ENCODE data around the gene UBE2O. TPM values are rescaled to one million over a fixed set of nuclear protein-coding genes. Genes with fewer than 3 reads are reported as not detected.

The UBE2O gene
- total RNA-seq, 5 donors from 2014 or later (not counting 1 experiment from before 2014, with no cell fraction given) = 33.9 to 57.8 (median 47.5) TPM

- DNase-seq = no peak
- Mint-ChIP-seq H3K4me1 (peaks cover 19 to 22% (median 21%) of the 10 kb centered on the region in 3 donors), H3K27ac (no peak overlapping the region), H3K9me3 (no peaks in the 10 kb centered on the region), H3K4me3 (no peak overlapping the region), H3K36me3 (peaks cover 8% of the 10 kb centered on the region), H3K27me3 (no peaks in the 10 kb centered on the region)
- no peak overlapping the region for H3K4me3 ChIP-seq (ENCODE audit: control insufficient read depth in 1 of 2, extremely low read depth in 1 of 2, low read length in 1 of 2)
- peaks cover 0 to 3% of the 10 kb centered on the region in 2 experiments for H3K4me1 ChIP-seq (ENCODE audit: control insufficient read depth in 1 of 2, extremely low read depth in 1 of 2, insufficient read depth in 2 of 2, low read length in 2 of 2)
- H3K9me3 ChIP-seq = no peaks in the 10 kb centered on the region
- POLR2A ChIA-PET = no interaction called here
- no peaks in the 10 kb centered on the region for H3K27me3 ChIP-seq (replicated peaks in 1 of 2; ENCODE audit: control insufficient read depth in 2 of 2, extremely low read depth in 1 of 2, insufficient read depth in 2 of 2, low read length in 1 of 2)
- WGBS (ENCODE audit: insufficient coverage) = 100% methylated on average over 2 of the region's 4 CpGs
- H3K27ac ChIP-seq (ENCODE audit: low read length) = no peak overlapping the region
- H3K36me3 ChIP-seq (ENCODE audit: control insufficient read depth in 2 of 2, extremely low read depth in 1 of 2, insufficient read depth in 1 of 2, low read length in 1 of 2) = peaks cover 7 to 17% of the 10 kb centered on the region in 2 donors
- ATAC-seq (replicated peaks in 1 of 4) = no peak
- CTCF ChIA-PET = interaction anchor here in 1 of 2 donors (1.1 kb wide), 1 partner anchor 8 kb away, joined by 3 read pairs; no protein-coding TSS in a partner anchor
Observed at GRCh38 chr17:76416899-76417298, 36.1 kb downstream of the UBE2O start.

GRCh38 chr17:76416457-76416856 lies 36.5 kb downstream of the UBE2O start:
- Histone ChIP-seq H3K27me3 (replicated peaks in 1 of 2; ENCODE audit: control insufficient read depth in 2 of 2, extremely low read depth in 1 of 2, insufficient read depth in 2 of 2, low read length in 1 of 2) (no peaks in the 10 kb centered on the region), H3K36me3 (ENCODE audit: control insufficient read depth in 2 of 2, extremely low read depth in 1 of 2, insufficient read depth in 1 of 2, low read length in 1 of 2) (peaks cover 5 to 17% of the 10 kb centered on the region in 2 donors), H3K4me3 (ENCODE audit: control insufficient read depth in 1 of 2, extremely low read depth in 1 of 2, low read length in 1 of 2) (no peak overlapping the region), H3K4me1 (ENCODE audit: control insufficient read depth in 1 of 2, extremely low read depth in 1 of 2, insufficient read depth in 2 of 2, low read length in 2 of 2) (peaks cover 0 to 3% of the 10 kb centered on the region in 2 experiments), H3K9me3 (no peaks in the 10 kb centered on the region), H3K27ac (ENCODE audit: low read length) (no peak overlapping the region)
- Mint-ChIP-seq H3K4me3 (no peak overlapping the region), H3K36me3 (peaks cover 8% of the 10 kb centered on the region), H3K9me3 (no peaks in the 10 kb centered on the region), H3K27me3 (no peaks in the 10 kb centered on the region), H3K27ac (no peak overlapping the region), H3K4me1 (peaks cover 19 to 22% (median 21%) of the 10 kb centered on the region in 3 donors)
- DNase-seq = no peak
- ChIA-PET POLR2A (no interaction called here), CTCF (no interaction called here)
- ATAC-seq (replicated peaks in 1 of 4) = no peak
- WGBS (ENCODE audit: insufficient coverage) = 95% methylated on average over 3 of the region's 6 CpGs

GRCh38 chr17:76415786-76416185 lies 37.2 kb downstream of the UBE2O start:
- H3K9me3 ChIP-seq = no peaks in the 10 kb centered on the region
- no peaks in the 10 kb centered on the region for H3K27me3 ChIP-seq (replicated peaks in 1 of 2; ENCODE audit: control insufficient read depth in 2 of 2, extremely low read depth in 1 of 2, insufficient read depth in 2 of 2, low read length in 1 of 2)
- peaks cover 0 to 3% of the 10 kb centered on the region in 2 experiments for H3K4me1 ChIP-seq (ENCODE audit: control insufficient read depth in 1 of 2, extremely low read depth in 1 of 2, insufficient read depth in 2 of 2, low read length in 2 of 2)
- WGBS (ENCODE audit: insufficient coverage) = no CpG with 5 or more reads among the region's 15 CpGs
- no peak for ATAC-seq (replicated peaks in 1 of 4)
- H3K27ac ChIP-seq (ENCODE audit: low read length) = no peak overlapping the region
- H3K4me3 Mint-ChIP-seq = no peak overlapping the region
- POLR2A ChIA-PET = no interaction called here
- H3K4me3 ChIP-seq (ENCODE audit: control insufficient read depth in 1 of 2, extremely low read depth in 1 of 2, low read length in 1 of 2) = no peak overlapping the region
- H3K36me3 Mint-ChIP-seq = peaks cover 8% of the 10 kb centered on the region
- peaks cover 18 to 21% (median 20%) of the 10 kb centered on the region in 3 donors for H3K4me1 Mint-ChIP-seq
- peaks cover 7 to 17% of the 10 kb centered on the region in 2 donors for H3K36me3 ChIP-seq (ENCODE audit: control insufficient read depth in 2 of 2, extremely low read depth in 1 of 2, insufficient read depth in 1 of 2, low read length in 1 of 2)
- DNase-seq = no peak
- H3K9me3 Mint-ChIP-seq = no peaks in the 10 kb centered on the region
- no peaks in the 10 kb centered on the region for H3K27me3 Mint-ChIP-seq
- CTCF ChIA-PET = interaction anchor here in 1 of 2 donors (0.6 kb wide), 1 partner anchor 39 kb away, joined by 4 read pairs; no protein-coding TSS in a partner anchor
- no peak overlapping the region for H3K27ac Mint-ChIP-seq

GRCh38 chr17:76414334-76415295 lies 38.3 kb downstream of the UBE2O start:
- WGBS (ENCODE audit: insufficient coverage) = 90% methylated on average over 15 of the region's 21 CpGs
- DNase-seq = no peak
- Mint-ChIP-seq H3K9me3 (no peaks in the 10 kb centered on the region), H3K27ac (no peak overlapping the region), H3K4me1 (peaks cover 9 to 18% (median 11%) of the 10 kb centered on the region in 3 donors), H3K36me3 (peaks cover 8% of the 10 kb centered on the region), H3K27me3 (no peaks in the 10 kb centered on the region), H3K4me3 (no peak overlapping the region)
- CTCF ChIA-PET = interaction anchor here in 1 of 2 donors (0.6 kb wide), 1 partner anchor 38 kb away, joined by 4 read pairs; no protein-coding TSS in a partner anchor
- ATAC-seq (replicated peaks in 1 of 4) = no peak
- no peaks in the 10 kb centered on the region for H3K9me3 ChIP-seq
- H3K36me3 ChIP-seq (ENCODE audit: control insufficient read depth in 2 of 2, extremely low read depth in 1 of 2, insufficient read depth in 1 of 2, low read length in 1 of 2) = peaks cover 7 to 20% of the 10 kb centered on the region in 2 donors
- H3K4me3 ChIP-seq (ENCODE audit: control insufficient read depth in 1 of 2, extremely low read depth in 1 of 2, low read length in 1 of 2) = no peak overlapping the region
- H3K4me1 ChIP-seq (ENCODE audit: control insufficient read depth in 1 of 2, extremely low read depth in 1 of 2, insufficient read depth in 2 of 2, low read length in 2 of 2) = no peaks in the 10 kb centered on the region
- no peaks in the 10 kb centered on the region for H3K27me3 ChIP-seq (replicated peaks in 1 of 2; ENCODE audit: control insufficient read depth in 2 of 2, extremely low read depth in 1 of 2, insufficient read depth in 2 of 2, low read length in 1 of 2)
- POLR2A ChIA-PET = no interaction called here
- H3K27ac ChIP-seq (ENCODE audit: low read length) = no peak overlapping the region

GRCh38 chr17:76411247-76411646 lies 41.7 kb downstream of the UBE2O start:
- Histone ChIP-seq H3K27ac (ENCODE audit: low read length) (no peak overlapping the region), H3K9me3 (no peaks in the 10 kb centered on the region), H3K36me3 (ENCODE audit: control insufficient read depth in 2 of 2, extremely low read depth in 1 of 2, insufficient read depth in 1 of 2, low read length in 1 of 2) (peaks cover 5 to 11% of the 10 kb centered on the region in 2 donors), H3K4me3 (ENCODE audit: control insufficient read depth in 1 of 2, extremely low read depth in 1 of 2, low read length in 1 of 2) (no peak overlapping the region), H3K27me3 (replicated peaks in 1 of 2; ENCODE audit: control insufficient read depth in 2 of 2, extremely low read depth in 1 of 2, insufficient read depth in 2 of 2, low read length in 1 of 2) (no peaks in the 10 kb centered on the region), H3K4me1 (ENCODE audit: control insufficient read depth in 1 of 2, extremely low read depth in 1 of 2, insufficient read depth in 2 of 2, low read length in 2 of 2) (peaks cover 0 to 7% of the 10 kb centered on the region in 2 experiments)
- peaks cover 6 to 22% (median 17%) of the 10 kb centered on the region in 3 donors for H3K4me1 Mint-ChIP-seq
- POLR2A ChIA-PET = interaction anchor here in 1 of 2 donors (0.6 kb wide), 1 partner anchor 18 kb away, joined by 4 read pairs; no protein-coding TSS in a partner anchor
- H3K27me3 Mint-ChIP-seq = no peaks in the 10 kb centered on the region
- CTCF ChIA-PET = interaction anchor here (0.6 to 0.9 kb wide), 3 partner anchors 9 to 344 kb away, joined by 3 to 5 read pairs (median 3); no protein-coding TSS in a partner anchor
- no peak for DNase-seq
- ATAC-seq (replicated peaks in 1 of 4) = no peak
- H3K27ac Mint-ChIP-seq = no peak overlapping the region
- 94% methylated on average over 3 of the region's 5 CpGs for WGBS (ENCODE audit: insufficient coverage)
- H3K36me3 Mint-ChIP-seq = no peaks in the 10 kb centered on the region
- no peak overlapping the region for H3K4me3 Mint-ChIP-seq
- no peaks in the 10 kb centered on the region for H3K9me3 Mint-ChIP-seq

GRCh38 chr17:76410328-76410965 lies 42.5 kb downstream of the UBE2O start:
- Histone ChIP-seq H3K27ac (ENCODE audit: low read length) (no peak overlapping the region), H3K36me3 (ENCODE audit: control insufficient read depth in 2 of 2, extremely low read depth in 1 of 2, insufficient read depth in 1 of 2, low read length in 1 of 2) (peaks cover 7 to 12% of the 10 kb centered on the region in 2 donors), H3K27me3 (replicated peaks in 1 of 2; ENCODE audit: control insufficient read depth in 2 of 2, extremely low read depth in 1 of 2, insufficient read depth in 2 of 2, low read length in 1 of 2) (no peaks in the 10 kb centered on the region), H3K4me3 (ENCODE audit: control insufficient read depth in 1 of 2, extremely low read depth in 1 of 2, low read length in 1 of 2) (no peak overlapping the region), H3K4me1 (ENCODE audit: control insufficient read depth in 1 of 2, extremely low read depth in 1 of 2, insufficient read depth in 2 of 2, low read length in 2 of 2) (peaks cover 0 to 7% of the 10 kb centered on the region in 2 experiments), H3K9me3 (no peaks in the 10 kb centered on the region)
- ChIA-PET CTCF (interaction anchor here (0.5 to 1.2 kb wide), 6 partner anchors 12 to 347 kb away, joined by 3 to 9 read pairs (median 3); no protein-coding TSS in a partner anchor), POLR2A (interaction anchor here in 1 of 2 donors (1.2 kb wide), 1 partner anchor 89 kb away, joined by 4 read pairs; no protein-coding TSS in a partner anchor)
- DNase-seq = no peak
- H3K9me3 Mint-ChIP-seq = no peaks in the 10 kb centered on the region
- H3K27me3 Mint-ChIP-seq = no peaks in the 10 kb centered on the region
- no peak for ATAC-seq (replicated peaks in 1 of 4)
- no peak overlapping the region for H3K27ac Mint-ChIP-seq
- no peaks in the 10 kb centered on the region for H3K36me3 Mint-ChIP-seq
- H3K4me1 Mint-ChIP-seq = peaks cover 6 to 22% (median 19%) of the 10 kb centered on the region in 3 donors
- 92% methylated on average over 14 of the region's 15 CpGs for WGBS (ENCODE audit: insufficient coverage)
- no peak overlapping the region for H3K4me3 Mint-ChIP-seq

All from T-cell (primary cell).